Measurements from ENCODE around the gene ZNF619.
"Not testable (repeated sequence)": the region's sequence is repeated elsewhere in the genome, so short reads cannot be mapped to it uniquely, and the experiment has no call there.

Gene ZNF619

DNA sequence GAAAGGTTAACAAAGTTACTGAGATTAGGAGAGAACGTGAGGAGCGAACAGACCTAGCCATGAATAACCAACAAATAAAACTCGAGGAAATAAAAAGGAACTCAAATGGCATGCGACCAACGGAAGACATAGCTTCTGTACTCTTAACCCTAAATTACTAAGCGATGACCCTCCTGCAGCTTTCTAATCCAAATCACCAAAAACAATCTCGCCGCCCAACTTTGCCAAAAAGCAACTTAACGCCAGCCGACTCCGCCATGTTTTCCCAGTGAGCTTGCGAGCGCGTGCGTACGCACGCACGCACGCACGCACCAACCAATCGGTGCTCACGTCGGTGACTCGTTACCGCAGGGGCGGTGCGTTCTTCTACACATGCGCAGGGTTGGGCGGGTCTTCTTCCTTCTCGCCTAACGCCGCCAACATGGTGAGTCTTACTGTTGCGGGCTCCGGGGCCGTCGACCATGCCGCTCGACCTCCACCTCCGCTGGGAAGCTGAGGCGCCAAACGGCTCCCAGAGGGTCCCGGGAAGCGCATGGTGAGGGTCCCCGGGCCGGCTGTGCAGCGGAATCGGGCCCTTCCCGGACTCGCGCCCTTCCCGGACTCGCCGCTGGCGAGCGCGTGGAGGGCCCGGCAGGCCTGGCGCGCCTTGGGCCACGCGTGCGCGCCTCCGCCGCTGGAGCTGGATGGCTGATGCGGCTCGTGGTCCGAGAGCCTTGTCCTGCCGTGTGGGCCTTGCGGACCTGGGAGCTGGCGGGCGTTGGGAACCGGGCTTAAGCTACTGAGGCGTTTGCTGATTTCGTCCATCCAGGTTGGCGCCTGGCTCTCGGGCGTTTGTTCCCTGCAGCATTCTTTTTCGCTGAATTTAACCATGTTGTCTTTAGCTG, 19.7 kb upstream of the ZNF619 start, which contains the start of gene RPL14:
Gene RPL14, plus strand, starts transcription at position 400 of the 884 bp plus-strand sequence. Its CDS starts 133 bp downstream, at position 533.
- DNase-seq (ENCODE audit: low spot score in 2 of 2) (peak; percentile 85 to 89), ATAC-seq (ENCODE audit: low read depth) (peak; percentile 72)
- Mint-ChIP-seq H3K27ac (peak within 1 kb of the TSS; percentile 96), H3K4me3 (peak within 1 kb of the TSS; percentile 94), H3K27me3 (no peaks in the 10 kb centered on the region), H3K9me3 (no peaks in the 10 kb centered on the region), H3K36me3 (peaks cover 5% of the 10 kb centered on the region), H3K4me1 (peaks cover 13% of the 10 kb centered on the region)

DNA sequence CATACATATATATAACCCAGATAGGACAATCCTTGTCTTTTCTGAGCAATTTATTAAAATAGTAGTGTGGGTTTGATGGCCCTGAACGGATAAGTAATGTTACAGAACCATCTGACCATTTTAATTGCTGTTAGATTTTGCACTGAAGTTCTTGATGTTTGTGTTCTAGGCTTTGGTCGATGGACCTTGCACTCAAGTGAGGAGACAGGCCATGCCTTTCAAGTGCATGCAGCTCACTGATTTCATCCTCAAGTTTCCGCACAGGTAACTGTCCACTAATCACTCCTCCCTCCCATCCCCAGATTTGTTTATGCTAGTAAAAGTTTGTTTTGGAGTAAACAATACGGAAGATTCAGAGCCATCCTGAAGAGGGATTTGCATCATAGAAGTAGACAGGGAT, 18.4 kb upstream of the ZNF619 start:
- peak overlapping the region; percentile 96 for H3K27ac Mint-ChIP-seq
- H3K4me3 Mint-ChIP-seq: peak overlapping the region; percentile 94
- no peaks in the 10 kb centered on the region for H3K27me3 Mint-ChIP-seq
- H3K4me1 Mint-ChIP-seq: peaks cover 9% of the 10 kb centered on the region
- ATAC-seq (ENCODE audit: low read depth) (no peak), DNase-seq (ENCODE audit: low spot score in 2 of 2) (no peak)
- H3K36me3 Mint-ChIP-seq: peaks cover 10% of the 10 kb centered on the region
- H3K9me3 Mint-ChIP-seq: no peaks in the 10 kb centered on the region

DNA sequence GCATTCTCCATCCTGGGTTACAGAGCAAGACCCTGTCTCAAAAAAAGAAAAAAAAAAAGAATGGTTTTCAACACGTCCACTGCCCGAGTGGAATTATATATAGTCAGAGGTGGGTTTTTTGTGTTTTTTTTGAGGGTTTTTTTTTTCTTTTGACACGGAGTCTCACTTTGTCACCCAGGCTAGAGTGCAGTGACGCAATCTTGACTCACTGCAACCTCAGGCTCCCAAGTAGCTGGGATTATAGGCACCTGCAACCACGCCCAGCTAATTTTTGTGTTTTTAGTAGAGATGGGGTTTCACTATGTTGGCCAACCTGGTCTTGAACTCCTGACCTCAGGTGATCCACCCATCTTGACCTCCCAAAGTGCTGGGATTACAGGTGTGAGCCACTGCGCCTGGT, 16.4 kb upstream of the ZNF619 start:
- peaks cover 21% of the 10 kb centered on the region for H3K36me3 Mint-ChIP-seq
- H3K27ac Mint-ChIP-seq; ATAC-seq (ENCODE audit: low read depth); DNase-seq (ENCODE audit: low spot score in 2 of 2); H3K27me3 Mint-ChIP-seq; H3K4me3 Mint-ChIP-seq; H3K9me3 Mint-ChIP-seq: not testable (repeated sequence)
- H3K4me1 Mint-ChIP-seq: peaks cover 14% of the 10 kb centered on the region

DNA sequence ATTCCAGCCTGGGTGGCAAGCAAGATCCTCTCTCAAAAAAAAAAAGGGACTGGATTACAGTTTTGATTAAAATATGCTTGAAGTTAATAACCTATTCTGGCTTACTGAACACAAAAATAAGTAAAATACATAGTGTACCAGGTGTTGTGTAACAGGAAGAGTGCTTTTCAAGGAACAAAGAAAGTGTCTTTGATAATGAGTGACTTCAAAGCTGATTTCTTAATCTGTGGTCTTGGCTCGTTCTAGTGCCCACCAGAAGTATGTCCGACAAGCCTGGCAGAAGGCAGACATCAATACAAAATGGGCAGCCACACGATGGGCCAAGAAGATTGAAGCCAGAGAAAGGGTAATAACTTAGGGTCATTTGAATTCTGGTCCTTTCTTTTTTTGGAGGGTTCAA, 15.8 kb upstream of the ZNF619 start:
- Mint-ChIP-seq H3K27me3 (no peaks in the 10 kb centered on the region), H3K4me3 (no peak overlapping the region), H3K27ac (no peak overlapping the region), H3K9me3 (no peaks in the 10 kb centered on the region), H3K4me1 (peaks cover 14% of the 10 kb centered on the region), H3K36me3 (peaks cover 21% of the 10 kb centered on the region)
- DNase-seq (ENCODE audit: low spot score in 2 of 2) (no peak), ATAC-seq (ENCODE audit: low read depth) (no peak)

DNA sequence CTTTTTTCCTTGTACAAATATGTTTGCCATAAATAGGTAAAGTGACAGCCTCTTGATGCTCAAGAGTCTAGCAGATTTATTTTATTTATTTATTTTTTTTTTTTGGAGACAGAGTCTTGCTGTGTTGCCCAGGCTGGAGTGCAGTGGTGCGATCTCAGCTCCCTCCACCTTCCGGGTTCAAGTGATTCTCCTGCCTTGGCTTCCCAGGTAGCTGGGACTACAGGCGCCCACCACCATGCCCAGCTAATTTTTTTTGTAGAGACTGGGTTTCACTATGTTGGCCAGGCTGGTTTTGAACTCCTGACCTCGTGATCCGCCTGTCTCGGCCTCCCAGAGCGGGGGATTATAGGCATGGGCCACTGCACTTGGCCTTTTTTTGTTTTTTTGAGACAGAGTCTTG, 14.1 kb upstream of the ZNF619 start:
- not testable (repeated sequence) for H3K27ac Mint-ChIP-seq; ATAC-seq (ENCODE audit: low read depth); DNase-seq (ENCODE audit: low spot score in 2 of 2); H3K9me3 Mint-ChIP-seq; H3K4me3 Mint-ChIP-seq; H3K27me3 Mint-ChIP-seq
- H3K36me3 Mint-ChIP-seq: peaks cover 25% of the 10 kb centered on the region
- peaks cover 10% of the 10 kb centered on the region for H3K4me1 Mint-ChIP-seq

DNA sequence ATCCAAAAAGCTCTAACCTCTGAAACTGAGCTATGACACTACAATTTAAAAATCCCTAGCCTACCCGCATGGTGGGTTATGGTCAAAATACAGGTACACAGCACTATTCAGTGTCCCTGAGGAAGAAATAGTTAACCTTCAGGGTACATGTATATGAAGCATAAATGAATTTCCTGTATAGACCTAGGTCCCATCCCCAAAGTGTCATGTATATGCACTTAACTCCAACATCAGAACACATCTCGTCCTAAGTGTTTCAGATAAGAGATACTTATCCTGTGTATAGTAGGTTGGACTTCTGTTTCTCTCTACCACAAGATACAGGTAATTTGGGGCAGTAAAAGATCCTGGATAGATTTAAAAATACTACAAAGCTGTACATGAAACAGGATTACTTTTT, 13.3 kb upstream of the ZNF619 start:
- ATAC-seq (ENCODE audit: low read depth) (no peak), DNase-seq (ENCODE audit: low spot score in 2 of 2) (no peak)
- Mint-ChIP-seq H3K9me3 (no peaks in the 10 kb centered on the region), H3K27ac (no peak overlapping the region), H3K27me3 (no peaks in the 10 kb centered on the region), H3K4me1 (peaks cover 8% of the 10 kb centered on the region), H3K4me3 (no peak overlapping the region), H3K36me3 (peaks cover 25% of the 10 kb centered on the region)

DNA sequence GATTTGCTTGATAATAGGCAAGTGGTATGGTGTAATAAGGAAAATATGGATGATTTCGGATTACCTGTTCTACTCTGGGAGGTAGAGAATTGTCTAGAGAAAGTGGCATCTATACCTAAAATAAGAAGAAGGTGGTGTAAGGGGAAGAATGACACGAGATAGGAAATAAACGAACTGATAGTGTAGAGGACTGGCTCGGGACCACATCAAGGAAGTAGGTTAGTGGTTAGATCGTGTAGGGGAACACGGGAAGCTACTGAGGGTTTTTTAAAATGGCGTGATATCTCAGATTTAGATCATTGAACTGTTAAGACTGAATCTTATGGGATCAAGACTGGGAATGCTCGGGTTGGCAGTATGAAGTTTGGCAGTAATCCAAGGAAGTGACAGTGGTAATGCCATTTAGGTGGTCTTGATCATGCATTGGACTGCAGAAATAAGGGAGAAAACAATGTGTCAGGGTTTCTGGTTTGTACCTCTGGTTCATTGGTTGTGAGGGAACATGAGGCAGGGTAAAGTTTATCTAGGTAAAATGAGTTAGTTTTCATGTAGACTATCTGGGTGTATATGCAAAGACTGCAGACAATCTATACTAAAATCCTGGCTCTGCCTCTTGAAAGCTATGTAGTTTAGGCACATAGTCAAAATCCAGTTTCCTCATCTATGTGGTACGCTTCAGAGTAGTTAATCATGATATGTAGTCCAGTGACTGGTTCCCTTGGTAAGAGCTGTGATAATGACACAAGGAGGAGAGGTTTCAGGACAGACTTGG, 12.4 kb upstream of the ZNF619 start:
- Mint-ChIP-seq H3K4me3 (no peak overlapping the region), H3K36me3 (peaks cover 25% of the 10 kb centered on the region), H3K27me3 (no peaks in the 10 kb centered on the region), H3K27ac (peak overlapping the region; percentile 69), H3K9me3 (no peaks in the 10 kb centered on the region), H3K4me1 (peaks cover 8% of the 10 kb centered on the region)
- DNase-seq (ENCODE audit: low spot score in 2 of 2) (no peak), ATAC-seq (ENCODE audit: low read depth) (no peak)

DNA sequence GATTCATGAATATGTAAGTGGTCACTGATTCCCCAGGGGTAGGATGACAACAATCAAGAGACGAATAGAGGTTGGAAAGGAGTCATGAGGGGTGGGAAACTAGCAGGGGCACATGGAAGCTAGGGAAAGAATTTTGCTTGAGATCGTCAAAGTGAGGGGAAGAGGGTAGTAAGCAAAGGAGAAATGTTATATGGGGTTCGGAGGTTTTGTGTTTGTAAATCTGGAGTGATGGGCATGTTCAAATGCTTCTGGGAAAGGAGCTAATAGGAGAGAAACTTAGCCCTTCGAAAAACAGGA, 11.9 kb upstream of the ZNF619 start:
- Mint-ChIP-seq H3K36me3 (peaks cover 25% of the 10 kb centered on the region), H3K4me3 (no peak overlapping the region), H3K27ac (peak overlapping the region; percentile 35), H3K4me1 (peaks cover 8% of the 10 kb centered on the region), H3K27me3 (no peaks in the 10 kb centered on the region), H3K9me3 (no peaks in the 10 kb centered on the region)
- ATAC-seq (ENCODE audit: low read depth): no peak
- DNase-seq (ENCODE audit: low spot score in 2 of 2): no peak

DNA sequence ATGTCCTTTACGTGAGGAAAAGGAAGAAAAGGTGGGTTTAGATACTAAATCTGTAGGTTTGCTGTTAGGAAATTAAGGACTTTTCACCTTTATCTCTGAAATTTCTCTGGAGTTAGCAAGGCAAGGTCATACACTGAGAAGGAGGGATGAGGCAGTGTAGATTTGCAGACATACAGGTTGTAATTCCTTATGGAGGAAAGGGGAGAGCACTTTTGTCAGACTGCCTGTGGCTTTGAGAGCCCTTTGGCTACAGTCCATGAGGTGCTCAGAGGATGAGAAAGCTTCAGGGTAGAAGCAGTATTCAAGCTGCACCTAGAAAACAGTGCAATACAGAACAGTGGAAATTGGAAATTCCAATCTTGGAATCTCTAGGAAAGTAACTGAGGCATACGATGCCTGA, 11.5 kb upstream of the ZNF619 start:
- peaks cover 25% of the 10 kb centered on the region for H3K36me3 Mint-ChIP-seq

DNA sequence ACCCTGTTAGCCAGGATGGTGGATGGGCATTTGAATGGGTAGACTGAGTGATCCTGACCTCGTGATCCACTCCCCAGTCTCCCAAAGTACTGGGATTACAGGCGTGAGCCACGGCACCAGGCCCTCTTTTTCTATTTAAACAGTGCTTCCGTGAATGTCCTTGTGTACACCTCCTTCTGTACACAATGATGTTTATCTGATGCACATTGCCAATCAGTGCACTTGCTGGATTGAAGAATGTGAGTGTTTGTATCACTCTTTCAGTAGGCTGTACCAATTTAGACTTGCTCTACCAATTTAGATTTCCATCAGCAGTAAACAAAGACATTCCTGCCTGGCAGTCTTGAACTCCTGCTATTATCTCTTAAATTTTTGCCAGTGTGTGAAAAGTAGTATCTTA, 8.9 kb upstream of the ZNF619 start:
- peaks cover 18% of the 10 kb centered on the region for H3K36me3 Mint-ChIP-seq
- H3K27ac Mint-ChIP-seq: no peak overlapping the region
- H3K27me3 Mint-ChIP-seq: no peaks in the 10 kb centered on the region
- DNase-seq (ENCODE audit: low spot score in 2 of 2): no peak
- peaks cover 8% of the 10 kb centered on the region for H3K4me1 Mint-ChIP-seq
- no peak overlapping the region for H3K4me3 Mint-ChIP-seq
- no peaks in the 10 kb centered on the region for H3K9me3 Mint-ChIP-seq
- ATAC-seq (ENCODE audit: low read depth): no peak

More for the DNA sequence above, 11.5 kb upstream of the ZNF619 start:
- Mint-ChIP-seq H3K4me3 (no peak overlapping the region), H3K27ac (peak overlapping the region; percentile 35), H3K4me1 (peaks cover 8% of the 10 kb centered on the region), H3K27me3 (no peaks in the 10 kb centered on the region), H3K9me3 (no peaks in the 10 kb centered on the region)
- ATAC-seq (ENCODE audit: low read depth) (no peak), DNase-seq (ENCODE audit: low spot score in 2 of 2) (no peak)

DNA sequence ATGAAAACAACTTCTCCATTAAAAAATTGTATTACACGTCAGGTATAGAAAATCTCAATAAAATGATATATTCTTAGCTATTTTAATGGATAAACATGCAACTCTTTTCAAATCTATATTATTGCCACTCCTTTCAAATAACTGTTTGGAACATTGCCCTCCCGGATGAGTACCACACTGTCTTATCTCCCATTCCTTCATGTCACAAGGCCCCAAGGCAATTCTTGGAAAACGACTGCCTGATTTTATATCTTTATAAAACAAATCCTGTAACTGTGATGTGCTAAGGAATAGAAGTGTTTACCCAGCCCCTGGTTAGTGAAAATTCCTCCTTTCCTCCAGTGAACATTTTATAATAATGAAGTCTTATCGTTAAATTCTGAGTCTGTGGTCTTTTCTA, 6.2 kb upstream of the ZNF619 start:
- Mint-ChIP-seq H3K27me3 (no peaks in the 10 kb centered on the region), H3K4me3 (no peak overlapping the region), H3K27ac (no peak overlapping the region), H3K4me1 (no peaks in the 10 kb centered on the region), H3K9me3 (no peaks in the 10 kb centered on the region), H3K36me3 (peaks cover 4% of the 10 kb centered on the region)
- DNase-seq (ENCODE audit: low spot score in 2 of 2): no peak
- ATAC-seq (ENCODE audit: low read depth): no peak

DNA sequence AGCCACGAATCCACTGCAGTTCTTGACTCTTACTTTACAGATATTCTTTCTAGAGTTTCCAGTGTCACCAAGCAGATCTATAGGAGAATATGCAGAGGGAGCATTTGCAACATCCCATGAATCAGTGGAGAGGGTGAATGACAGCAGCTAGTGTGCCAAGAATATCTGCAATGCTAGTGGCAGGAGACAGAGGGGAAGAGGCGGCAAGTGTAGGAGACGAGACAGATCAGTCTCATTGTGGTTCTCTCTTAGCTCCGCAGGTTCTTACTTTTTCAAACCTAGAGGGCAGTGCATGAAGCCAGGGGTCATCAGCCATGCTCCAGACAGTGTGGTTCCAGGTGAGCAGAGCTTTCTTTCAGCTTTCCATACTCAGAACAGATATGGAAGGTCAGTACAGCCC, 744 bp downstream of the ZNF619 start:
- peak overlapping the region; percentile 95 for H3K4me3 Mint-ChIP-seq
- H3K27me3 Mint-ChIP-seq: no peaks in the 10 kb centered on the region
- ATAC-seq (ENCODE audit: low read depth) (no peak), DNase-seq (ENCODE audit: low spot score in 2 of 2) (no peak)
- H3K4me1 Mint-ChIP-seq: peaks cover 23% of the 10 kb centered on the region
- H3K36me3 Mint-ChIP-seq: peaks cover 22% of the 10 kb centered on the region
- peak overlapping the region; percentile 96 for H3K27ac Mint-ChIP-seq
- H3K9me3 Mint-ChIP-seq: no peaks in the 10 kb centered on the region

DNA sequence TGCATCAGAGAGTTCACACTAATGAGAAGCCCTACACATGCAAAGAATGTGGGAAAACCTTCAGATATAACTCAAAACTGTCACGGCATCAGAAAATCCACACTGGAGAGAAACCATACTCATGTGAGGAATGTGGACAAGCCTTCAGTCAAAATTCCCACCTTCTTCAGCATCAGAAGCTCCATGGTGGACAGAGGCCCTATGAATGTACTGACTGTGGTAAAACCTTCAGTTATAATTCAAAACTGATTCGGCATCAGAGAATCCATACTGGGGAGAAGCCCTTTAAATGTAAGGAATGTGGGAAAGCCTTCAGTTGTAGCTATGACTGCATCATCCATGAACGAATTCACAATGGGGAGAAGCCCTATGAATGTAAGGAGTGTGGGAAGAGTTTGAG, 10.2 kb downstream of the ZNF619 start:
- H3K27me3 Mint-ChIP-seq: no peaks in the 10 kb centered on the region
- peaks cover 49% of the 10 kb centered on the region for H3K36me3 Mint-ChIP-seq
- H3K9me3 Mint-ChIP-seq: peaks cover 13% of the 10 kb centered on the region
- H3K4me1 Mint-ChIP-seq: peaks cover 3% of the 10 kb centered on the region
- H3K4me3 Mint-ChIP-seq: no peak overlapping the region
- ATAC-seq (ENCODE audit: low read depth) (no peak), DNase-seq (ENCODE audit: low spot score in 2 of 2) (no peak)
- no peak overlapping the region for H3K27ac Mint-ChIP-seq

DNA sequence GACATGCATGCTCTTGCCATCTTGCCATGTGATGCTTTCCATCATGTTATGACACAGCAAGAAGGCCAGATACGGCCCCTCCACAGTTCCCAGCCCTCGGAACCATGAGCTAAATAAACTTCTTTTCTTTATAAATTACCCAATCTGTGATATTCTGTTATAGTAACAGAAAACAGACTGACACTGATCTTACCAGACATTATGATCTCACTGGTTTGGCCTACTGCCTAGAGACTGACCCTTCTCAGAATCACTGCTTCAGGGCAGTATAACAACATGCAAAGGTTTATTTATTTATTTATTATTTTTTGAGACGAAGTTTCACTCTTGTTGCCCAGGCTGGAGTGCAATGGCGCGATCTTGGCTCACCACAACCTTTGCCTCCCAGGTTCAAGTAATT, 14.0 kb downstream of the ZNF619 start:
- Mint-ChIP-seq H3K9me3 (peaks cover 13% of the 10 kb centered on the region), H3K27me3 (no peaks in the 10 kb centered on the region), H3K27ac (no peak overlapping the region), H3K4me3 (no peak overlapping the region), H3K36me3 (peaks cover 39% of the 10 kb centered on the region), H3K4me1 (no peaks in the 10 kb centered on the region)
- DNase-seq (ENCODE audit: low spot score in 2 of 2): no peak
- no peak for ATAC-seq (ENCODE audit: low read depth)

All from memory B cell (primary cell).